Naive B cell (primary cell): ENCODE measurements around the gene ANKHD1. TPM values are rescaled to one million over a fixed set of nuclear protein-coding genes. Genes with fewer than 3 reads are reported as not detected.

Source experiments
- ATAC-seq, 2 donors: fragments of 150-1000 bp; cut with Tn5 transposase; 2 replicates each; pipeline ENCODE4 v1.10.0; 2021; ENCODE audit warnings: low read depth in 2 of 2, mild to moderate bottlenecking in 2 of 2, moderate library complexity in 2 of 2
- DNase-seq: peaks from one replicate; pipeline ENCODE4 v3.0.0; 2022
- H3K27ac Mint-ChIP-seq, 6 donors: one replicate each; pipeline ENCODE4 v1.8.0; 2020 to 2022; ENCODE audit warnings: mild to moderate bottlenecking in 6 of 6, mixed read lengths in 6 of 6, moderate library complexity in 5 of 6, inconsistent platforms in 2 of 6
- H3K27me3 Mint-ChIP-seq, 3 donors: one replicate each; pipeline ENCODE4 v1.8.0; 2021 to 2022; ENCODE audit warnings: mixed read lengths in 3 of 3, mild to moderate bottlenecking in 1 of 3
- H3K36me3 Mint-ChIP-seq, 2 donors: one replicate each; pipeline ENCODE4 v1.8.0; 2020 to 2022; ENCODE audit warnings: mixed read lengths in 2 of 2, inconsistent platforms in 1 of 2, mild to moderate bottlenecking in 1 of 2
- H3K4me1 Mint-ChIP-seq, 3 donors: one replicate each; pipeline ENCODE4 v1.8.0; 2020 to 2022; ENCODE audit warnings: mixed read lengths in 3 of 3, inconsistent platforms in 1 of 3, mild to moderate bottlenecking in 1 of 3, moderate library complexity in 1 of 3
- H3K4me3 Mint-ChIP-seq, 8 donors: one replicate each; pipeline ENCODE4 v1.8.0; 2020 to 2022; ENCODE audit warnings: mild to moderate bottlenecking in 8 of 8, mixed read lengths in 8 of 8, moderate library complexity in 8 of 8, inconsistent platforms in 2 of 8
- H3K9me3 Mint-ChIP-seq, 7 donors: one replicate each; pipeline ENCODE4 v1.8.0; 2020 to 2022; ENCODE audit warnings: mixed read lengths in 7 of 7, mild to moderate bottlenecking in 5 of 7, inconsistent platforms in 2 of 7, moderate library complexity in 1 of 7
- polyA plus RNA-seq, 6 donors: library from polyadenylated mRNA; unstranded; fragments of 300-500 nt; fragmentation: Illumina TruSeq; gene quantifications; one replicate each; pipeline ENCODE4 v1.2.3, GENCODE V29; 2021; ENCODE audit warnings: low read depth in 6 of 6

The ANKHD1 gene
- polyA plus RNA-seq, 6 donors from 2014 or later = 53.3 to 88.7 (median 62.5) TPM

DNA sequence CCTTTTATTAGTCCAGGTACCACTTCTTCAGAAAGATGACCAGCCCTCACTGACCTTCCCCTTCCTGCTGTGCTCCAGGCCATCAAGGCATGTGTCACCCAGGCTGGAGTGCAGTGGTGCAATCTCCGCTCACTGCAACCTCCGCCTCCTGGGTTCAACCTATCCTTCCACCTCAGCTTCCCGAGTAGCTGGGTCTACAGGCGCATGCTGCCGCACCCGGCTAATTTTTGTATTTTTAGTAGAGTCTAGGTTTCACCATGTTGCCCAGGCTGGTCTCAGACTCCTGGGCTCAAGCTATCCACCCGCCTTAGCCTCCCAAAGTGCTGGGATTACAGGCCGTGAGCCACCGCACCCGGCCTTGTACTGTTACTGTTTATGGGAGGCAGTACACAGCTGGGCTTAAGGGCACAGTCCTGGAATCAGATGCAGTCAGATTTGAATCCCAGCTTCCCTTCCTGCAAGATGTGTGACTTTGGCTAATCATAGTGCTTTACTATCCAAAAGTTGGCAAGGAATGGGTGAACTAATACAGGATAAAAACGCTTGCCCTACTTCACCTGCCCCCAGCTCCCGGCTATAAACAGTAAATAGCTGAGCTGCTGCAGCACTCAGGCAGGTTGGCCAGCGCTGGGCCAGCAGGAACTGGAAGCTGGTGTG lies 145.3 kb downstream of the ANKHD1 start:
- Mint-ChIP-seq H3K27me3 (no peaks in the 10 kb centered on the region), H3K4me1 (peaks cover 24 to 34% (median 24%) of the 10 kb centered on the region in 3 donors), H3K27ac (peak overlapping the region; percentile 94 to 98 (median 96)), H3K9me3 (no peaks in the 10 kb centered on the region), H3K36me3 (peaks cover 11% of the 10 kb centered on the region in 2 donors), H3K4me3 (peak overlapping the region; percentile 87 to 97 (median 92))
- ATAC-seq (no peak), DNase-seq (no peak)

DNA sequence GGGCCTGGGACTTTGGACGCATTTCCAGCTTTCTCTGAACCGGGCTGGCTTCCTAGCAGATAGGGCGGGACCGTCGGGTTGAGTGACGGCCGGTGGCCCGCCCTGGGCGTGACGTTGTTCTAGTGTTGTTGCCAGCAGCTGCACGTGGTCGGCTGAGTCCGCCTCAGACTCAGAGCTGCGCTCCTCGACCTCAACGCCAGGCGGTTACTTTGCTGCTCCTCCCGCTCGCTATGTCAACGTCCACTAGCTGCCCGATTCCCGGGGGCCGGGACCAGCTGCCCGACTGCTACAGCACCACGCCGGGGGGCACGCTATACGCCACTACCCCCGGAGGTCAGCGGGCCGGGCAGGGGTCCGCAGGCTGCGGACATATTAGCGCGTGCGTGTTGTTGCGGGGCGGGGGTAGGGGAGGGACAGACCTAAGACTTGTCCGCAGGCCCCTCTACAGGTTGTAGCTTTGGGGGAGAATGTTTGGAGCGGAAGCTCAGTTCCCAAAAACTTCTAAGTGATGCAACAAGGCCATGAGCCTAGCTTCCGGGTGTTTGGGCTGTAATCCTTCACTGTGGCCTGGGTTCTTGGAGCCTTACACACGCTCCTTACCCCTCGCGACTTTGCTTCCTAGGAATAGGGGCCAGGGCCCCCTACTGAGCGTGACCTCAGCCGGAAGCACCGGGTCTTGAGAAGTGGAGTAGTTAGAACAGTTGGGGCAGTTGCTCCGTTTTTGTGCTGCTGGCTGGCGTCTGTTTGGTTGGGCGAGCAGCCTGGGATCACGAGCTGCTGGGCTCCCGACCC lies 146.1 kb downstream of the ANKHD1 start, which contains the start of gene EIF4EBP3:
EIF4EBP3 (plus strand) TSS at position 155 of the 792 bp plus-strand sequence; CDS start at position 231, 76 bp downstream.
- H3K27ac Mint-ChIP-seq = peak within 1 kb of the TSS; percentile 94 to 98 (median 97)
- H3K27me3 Mint-ChIP-seq = no peaks in the 10 kb centered on the region
- H3K4me1 Mint-ChIP-seq = peaks cover 24 to 34% (median 24%) of the 10 kb centered on the region in 3 donors
- peak within 1 kb of the TSS; percentile 87 to 97 (median 92) for H3K4me3 Mint-ChIP-seq
- ATAC-seq = peak; percentile 99
- peak; percentile 85 for DNase-seq
- H3K9me3 Mint-ChIP-seq = no peaks in the 10 kb centered on the region
- H3K36me3 Mint-ChIP-seq = peaks cover 11% of the 10 kb centered on the region in 2 donors

DNA sequence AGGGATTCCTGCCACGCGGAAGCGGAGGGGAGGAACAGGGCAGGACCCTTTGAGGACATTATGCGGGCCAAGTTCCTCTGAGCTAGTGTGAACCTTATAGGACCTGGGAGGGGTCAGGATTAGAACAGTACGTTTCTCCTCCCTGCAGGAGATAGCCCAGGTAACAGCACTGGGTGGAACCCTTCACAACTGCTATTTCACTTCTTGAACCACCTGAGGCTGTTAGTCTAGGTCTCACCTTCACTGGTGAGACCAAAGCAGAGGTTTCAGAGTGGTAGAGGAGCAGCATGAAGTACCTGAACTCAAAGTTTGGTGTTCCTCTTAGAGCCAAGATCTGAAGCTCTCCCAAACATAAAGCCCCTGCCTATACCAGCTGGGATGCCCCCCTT lies 146.7 kb downstream of the ANKHD1 start:
- peaks cover 11% of the 10 kb centered on the region in 2 donors for H3K36me3 Mint-ChIP-seq
- H3K27ac Mint-ChIP-seq = peak overlapping the region; percentile 94 to 98 (median 97)
- no peaks in the 10 kb centered on the region for H3K27me3 Mint-ChIP-seq
- H3K4me3 Mint-ChIP-seq = peak overlapping the region; percentile 87 to 97 (median 92)
- ATAC-seq (peak in 1 of 2 donors; percentile 6), DNase-seq (no peak)
- H3K4me1 Mint-ChIP-seq = peaks cover 29 to 38% (median 30%) of the 10 kb centered on the region in 3 donors
- no peaks in the 10 kb centered on the region for H3K9me3 Mint-ChIP-seq

- peaks cover 34 to 43% (median 35%) of the 10 kb centered on the region in 3 donors for H3K4me1 Mint-ChIP-seq
Measured at GRCh38 chr5:140548791-140549190, 147.2 kb downstream of the ANKHD1 start.

GRCh38 chr5:140549237-140550144 lies 147.9 kb downstream of the ANKHD1 start:
- no peak for ATAC-seq
- H3K36me3 Mint-ChIP-seq = peaks cover 6 to 9% of the 10 kb centered on the region in 2 donors
- no peak for DNase-seq
- H3K4me1 Mint-ChIP-seq = peaks cover 36 to 50% (median 41%) of the 10 kb centered on the region in 3 donors
- peak overlapping the region; percentile 61 to 96 (median 88) for H3K4me3 Mint-ChIP-seq
- H3K9me3 Mint-ChIP-seq = no peaks in the 10 kb centered on the region
- H3K27ac Mint-ChIP-seq = peak overlapping the region; percentile 85 to 97 (median 96)
- no peaks in the 10 kb centered on the region for H3K27me3 Mint-ChIP-seq

More at GRCh38 chr5:140548791-140549190, 147.2 kb downstream of the ANKHD1 start:
- Mint-ChIP-seq H3K27ac (peak overlapping the region; percentile 94 to 98 (median 97)), H3K27me3 (no peaks in the 10 kb centered on the region), H3K4me3 (peak overlapping the region in 7 of 8 donors; percentile 61 to 97 (median 92)), H3K9me3 (no peaks in the 10 kb centered on the region), H3K36me3 (peaks cover 11% of the 10 kb centered on the region in 2 donors)
- no peak for DNase-seq
- ATAC-seq = no peak

DNA sequence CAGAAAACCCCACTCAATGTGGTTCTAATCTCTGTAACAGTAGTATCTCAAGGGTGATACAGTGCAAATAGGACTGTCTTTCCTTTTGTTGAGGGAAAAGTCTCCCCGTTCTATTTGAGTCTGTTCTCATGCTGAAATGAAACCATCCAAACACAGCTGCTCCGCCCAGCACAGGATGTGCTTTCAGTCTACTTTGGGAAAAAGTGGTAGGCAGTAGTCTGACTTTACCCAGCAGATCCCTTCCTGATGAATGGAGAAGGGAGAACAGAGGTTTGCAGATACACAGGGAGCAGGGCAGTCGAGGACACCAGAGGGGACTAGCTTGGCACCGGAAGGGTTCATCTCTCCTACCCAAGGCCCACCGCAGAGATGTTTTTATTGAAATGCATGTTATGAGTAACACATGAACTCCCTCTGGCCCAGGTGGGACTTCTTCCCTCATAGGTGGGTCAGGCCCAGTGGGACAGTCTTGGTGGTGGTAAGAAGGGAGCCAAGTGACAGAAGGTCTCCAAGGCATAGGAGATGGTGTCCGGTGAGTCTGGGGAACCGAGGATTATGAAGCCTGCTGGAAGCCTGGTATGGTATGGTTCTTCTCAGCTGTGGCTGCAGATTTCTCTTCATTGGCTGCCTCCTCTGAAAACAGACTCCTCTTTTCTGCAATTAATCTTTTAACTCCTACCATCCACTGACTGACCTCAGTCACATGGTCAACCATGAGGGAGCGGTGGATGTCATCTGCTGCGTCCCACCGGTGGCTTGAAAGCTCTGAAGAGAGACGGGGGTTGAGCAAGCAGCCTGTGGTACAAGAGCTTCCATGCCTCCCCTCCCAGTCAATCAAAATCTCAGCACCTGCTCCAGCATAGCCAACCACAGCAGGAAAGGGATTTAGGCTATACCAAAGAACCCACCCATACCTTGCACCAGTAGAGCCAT lies 148.8 kb downstream of the ANKHD1 start:
- ATAC-seq = no peak
- Mint-ChIP-seq H3K4me3 (peak overlapping the region in 4 of 8 donors; percentile 32 to 87 (median 51)), H3K4me1 (peaks cover 40 to 58% (median 50%) of the 10 kb centered on the region in 3 donors), H3K9me3 (no peaks in the 10 kb centered on the region), H3K27me3 (no peaks in the 10 kb centered on the region), H3K27ac (peak overlapping the region; percentile 33 to 94 (median 50)), H3K36me3 (peaks cover 0 to 4% of the 10 kb centered on the region in 2 donors)
- DNase-seq = no peak

GRCh38 chr5:140551872-140552271 lies 150.2 kb downstream of the ANKHD1 start:
- ATAC-seq = no peak
- no peak for DNase-seq
- peaks cover 52 to 66% (median 63%) of the 10 kb centered on the region in 3 donors for H3K4me1 Mint-ChIP-seq
- no peaks in the 10 kb centered on the region for H3K9me3 Mint-ChIP-seq
- no peaks in the 10 kb centered on the region for H3K27me3 Mint-ChIP-seq
- peak overlapping the region in 4 of 6 donors; percentile 32 to 94 (median 80) for H3K27ac Mint-ChIP-seq
- peak overlapping the region in 1 of 8 donors; percentile 3 for H3K4me3 Mint-ChIP-seq
- H3K36me3 Mint-ChIP-seq = peaks cover 0 to 4% of the 10 kb centered on the region in 2 donors

GRCh38 chr5:140553657-140554056 lies 152.0 kb downstream of the ANKHD1 start:
- H3K4me1 Mint-ChIP-seq = peaks cover 59 to 68% (median 66%) of the 10 kb centered on the region in 3 donors
- H3K4me3 Mint-ChIP-seq = peak overlapping the region in 2 of 8 donors; percentile 5 to 68
- H3K9me3 Mint-ChIP-seq = no peaks in the 10 kb centered on the region
- H3K27ac Mint-ChIP-seq = peak overlapping the region in 5 of 6 donors; percentile 5 to 83 (median 74)
- ATAC-seq = no peak
- no peaks in the 10 kb centered on the region for H3K27me3 Mint-ChIP-seq
- DNase-seq = no peak
- H3K36me3 Mint-ChIP-seq = peaks cover 0 to 4% of the 10 kb centered on the region in 2 donors

DNA sequence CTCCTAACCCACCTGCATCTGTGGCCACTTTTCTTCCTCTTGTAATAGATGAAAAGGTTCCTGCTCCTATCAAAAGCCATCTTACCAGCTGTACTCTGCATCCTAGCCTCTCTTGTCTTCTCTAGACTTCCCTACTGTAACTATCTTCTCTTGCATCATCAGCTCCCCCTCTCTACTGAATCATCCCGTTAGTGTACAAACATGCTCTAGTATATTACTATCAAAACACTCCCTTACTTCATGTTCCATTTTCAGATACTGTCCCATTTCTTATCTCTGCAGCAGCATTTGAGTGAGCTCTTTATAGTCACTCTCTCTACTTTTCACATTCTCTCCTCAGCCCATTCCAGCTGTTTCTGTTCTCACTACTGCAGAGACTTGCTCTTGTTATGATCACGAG lies 152.8 kb downstream of the ANKHD1 start:
- H3K4me1 Mint-ChIP-seq = peaks cover 57 to 60% (median 58%) of the 10 kb centered on the region in 3 donors
- H3K4me3 Mint-ChIP-seq = peak overlapping the region in 1 of 8 donors; percentile 90
- peak overlapping the region in 1 of 6 donors; percentile 5 for H3K27ac Mint-ChIP-seq
- DNase-seq (no peak), ATAC-seq (no peak)
- H3K9me3 Mint-ChIP-seq = no peaks in the 10 kb centered on the region
- H3K27me3 Mint-ChIP-seq = no peaks in the 10 kb centered on the region
- peaks cover 0 to 4% of the 10 kb centered on the region in 2 donors for H3K36me3 Mint-ChIP-seq

- DNase-seq (no peak), ATAC-seq (no peak)
- Mint-ChIP-seq H3K27me3 (no peaks in the 10 kb centered on the region), H3K4me1 (peaks cover 53 to 58% (median 56%) of the 10 kb centered on the region in 3 donors), H3K4me3 (peak overlapping the region; percentile 58 to 94 (median 91)), H3K9me3 (no peaks in the 10 kb centered on the region), H3K27ac (peak overlapping the region in 5 of 6 donors; percentile 49 to 95 (median 83)), H3K36me3 (no peaks in the 10 kb centered on the region)
Measured at GRCh38 chr5:140555747-140556312, 154.2 kb downstream of the ANKHD1 start.

DNA sequence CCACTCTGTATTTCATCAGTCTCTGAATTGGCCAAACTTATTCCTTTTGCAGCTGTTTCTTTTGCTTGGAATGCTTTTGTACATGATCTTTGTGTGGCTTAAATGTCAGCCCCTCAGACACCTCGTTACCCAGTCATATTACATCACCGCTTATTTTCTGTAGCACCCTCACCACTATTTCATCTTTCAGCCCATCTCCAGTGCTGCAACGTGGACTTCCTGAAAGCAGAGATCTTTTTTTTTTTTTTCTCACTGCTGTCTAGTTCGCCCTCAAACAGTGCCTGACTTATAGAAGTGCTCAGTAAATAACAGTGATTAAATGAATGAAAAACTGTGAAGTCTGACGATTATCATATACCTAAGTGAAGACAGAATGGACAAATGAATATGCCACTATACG lies 154.8 kb downstream of the ANKHD1 start:
- peak overlapping the region; percentile 87 to 96 (median 92) for H3K4me3 Mint-ChIP-seq
- H3K9me3 Mint-ChIP-seq = no peaks in the 10 kb centered on the region
- peaks cover 56 to 64% (median 58%) of the 10 kb centered on the region in 3 donors for H3K4me1 Mint-ChIP-seq
- H3K27ac Mint-ChIP-seq = peak overlapping the region; percentile 13 to 97 (median 94)
- DNase-seq (no peak), ATAC-seq (no peak)
- H3K36me3 Mint-ChIP-seq = no peaks in the 10 kb centered on the region
- no peaks in the 10 kb centered on the region for H3K27me3 Mint-ChIP-seq
